ENCODE results near the gene ARHGEF10L. TPM values are rescaled to one million over a fixed set of nuclear protein-coding genes. Genes with fewer than 3 reads are reported as not detected.

The ARHGEF10L gene
- total RNA-seq, 1 donor from 2014 or later = not detected

DNA sequence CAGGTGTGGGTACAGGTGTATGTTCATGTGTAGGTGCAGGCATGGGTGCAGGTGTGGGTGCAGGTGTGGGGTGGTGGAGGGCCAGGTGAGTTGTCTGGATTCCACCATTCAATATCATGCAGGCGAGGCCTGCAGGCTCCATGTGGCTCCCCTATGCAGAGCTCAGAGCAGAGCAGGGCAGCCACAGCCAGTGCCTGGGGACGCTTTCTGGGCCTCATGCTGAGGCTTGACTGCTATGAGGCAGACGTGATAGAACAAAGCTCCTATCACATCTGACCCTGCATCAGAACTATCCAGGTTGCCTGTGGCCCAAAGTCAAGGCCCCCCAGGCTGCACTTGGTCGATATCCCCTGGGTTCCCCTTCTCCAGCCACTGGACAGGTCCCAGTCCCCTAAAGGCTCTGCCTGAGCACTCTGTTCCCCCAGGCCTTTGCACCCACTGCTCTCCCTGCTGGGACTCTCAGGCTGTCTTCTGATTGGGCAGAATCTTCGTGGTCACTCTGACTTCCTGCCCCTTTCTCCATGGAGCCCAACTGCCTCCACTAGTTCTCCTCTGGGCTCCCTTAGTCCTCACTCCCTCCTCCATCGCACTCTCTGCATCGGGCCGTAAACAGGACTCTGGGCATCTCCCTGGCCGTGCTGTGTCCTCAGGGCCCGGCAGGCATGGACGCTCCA, 137.0 kb downstream of the ARHGEF10L start:
- no peaks in the 10 kb centered on the region for H3K4me1 Mint-ChIP-seq (ENCODE audit: low read depth)

GRCh38 chr1:17678011-17678410, 138.5 kb downstream of the ARHGEF10L start:
- Mint-ChIP-seq H3K27ac (no peak overlapping the region), H3K4me3 (no peak overlapping the region), H3K36me3 (ENCODE audit: low read depth) (no peaks in the 10 kb centered on the region), H3K4me1 (ENCODE audit: low read depth) (no peaks in the 10 kb centered on the region), H3K9me3 (no peaks in the 10 kb centered on the region), H3K27me3 (ENCODE audit: insufficient read depth) (no peaks in the 10 kb centered on the region)
- intact Hi-C loops (cut with micrococcal nuclease) = no loop called here
- no peak for DNase-seq (ENCODE audit: low spot score)

More for the DNA sequence above, 137.0 kb downstream of the ARHGEF10L start:
- no peak for DNase-seq (ENCODE audit: low spot score)
- Mint-ChIP-seq H3K9me3 (no peaks in the 10 kb centered on the region), H3K27me3 (ENCODE audit: insufficient read depth) (no peaks in the 10 kb centered on the region), H3K4me3 (no peak overlapping the region), H3K36me3 (ENCODE audit: low read depth) (no peaks in the 10 kb centered on the region), H3K27ac (no peak overlapping the region)
- intact Hi-C loops (cut with micrococcal nuclease) = no loop called here

DNA sequence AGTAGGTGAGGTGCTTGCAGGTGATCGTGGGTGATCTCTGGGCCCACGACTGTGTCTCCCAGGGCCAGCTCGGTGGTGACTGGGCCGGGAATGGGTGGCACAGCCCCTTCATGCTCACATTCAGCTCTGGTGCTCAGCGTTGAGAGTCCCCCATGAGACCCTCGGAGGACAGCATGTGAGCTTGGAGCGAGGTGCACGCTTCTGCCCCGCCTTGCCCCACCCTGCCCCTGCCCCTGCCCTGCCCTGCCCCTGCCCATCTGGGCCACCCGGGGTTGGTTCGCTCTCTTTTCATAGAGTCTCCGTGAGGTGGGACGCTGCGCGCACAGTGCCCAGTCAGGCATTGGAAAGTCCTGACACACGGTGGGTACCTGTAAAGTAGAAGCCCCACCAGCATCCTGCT, 140.4 kb downstream of the ARHGEF10L start:
- no peaks in the 10 kb centered on the region for H3K27me3 Mint-ChIP-seq (ENCODE audit: insufficient read depth)
- no peaks in the 10 kb centered on the region for H3K9me3 Mint-ChIP-seq
- no peaks in the 10 kb centered on the region for H3K4me1 Mint-ChIP-seq (ENCODE audit: low read depth)
- DNase-seq (ENCODE audit: low spot score) = no peak
- H3K27ac Mint-ChIP-seq = no peak overlapping the region
- intact Hi-C loops (cut with micrococcal nuclease) = no loop called here
- H3K36me3 Mint-ChIP-seq (ENCODE audit: low read depth) = no peaks in the 10 kb centered on the region
- H3K4me3 Mint-ChIP-seq = no peak overlapping the region

GRCh38 chr1:17680308-17680707, 140.8 kb downstream of the ARHGEF10L start:
- Mint-ChIP-seq H3K27ac (no peak overlapping the region), H3K4me3 (no peak overlapping the region), H3K9me3 (no peaks in the 10 kb centered on the region), H3K4me1 (ENCODE audit: low read depth) (no peaks in the 10 kb centered on the region), H3K27me3 (ENCODE audit: insufficient read depth) (no peaks in the 10 kb centered on the region), H3K36me3 (ENCODE audit: low read depth) (no peaks in the 10 kb centered on the region)
- intact Hi-C loops (cut with micrococcal nuclease) = no loop called here
- DNase-seq (ENCODE audit: low spot score) = no peak

DNA sequence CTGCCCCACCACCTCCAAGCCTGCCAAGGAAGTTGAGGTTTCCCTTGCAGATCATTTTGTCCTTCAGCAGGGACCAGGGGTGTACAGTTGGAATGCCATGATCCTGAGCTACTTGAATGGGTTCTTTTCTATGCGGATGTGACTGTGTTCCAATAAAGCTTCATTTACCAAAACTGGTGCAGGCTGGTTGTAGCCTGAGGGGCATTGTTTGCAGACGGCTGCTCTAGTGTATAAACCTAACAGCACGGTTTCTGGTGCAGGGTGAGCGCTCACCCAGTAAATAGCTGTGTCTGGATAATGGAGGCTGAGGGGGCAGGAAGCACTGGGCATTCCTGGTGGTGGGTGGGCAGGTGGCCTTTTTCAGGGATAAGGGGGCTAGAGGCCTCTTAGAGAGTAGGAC, 142.9 kb downstream of the ARHGEF10L start:
- intact Hi-C loops (cut with micrococcal nuclease) = no loop called here
- H3K27me3 Mint-ChIP-seq (ENCODE audit: insufficient read depth) = no peaks in the 10 kb centered on the region
- H3K9me3 Mint-ChIP-seq = no peaks in the 10 kb centered on the region

GRCh38 chr1:17683598-17683997, 144.1 kb downstream of the ARHGEF10L start:
- H3K9me3 Mint-ChIP-seq = no peaks in the 10 kb centered on the region
- H3K36me3 Mint-ChIP-seq (ENCODE audit: low read depth) = no peaks in the 10 kb centered on the region
- no peak for DNase-seq (ENCODE audit: low spot score)
- H3K27me3 Mint-ChIP-seq (ENCODE audit: insufficient read depth) = no peaks in the 10 kb centered on the region
- H3K27ac Mint-ChIP-seq = no peak overlapping the region
- no peak overlapping the region for H3K4me3 Mint-ChIP-seq
- H3K4me1 Mint-ChIP-seq (ENCODE audit: low read depth) = no peaks in the 10 kb centered on the region
- intact Hi-C loops (cut with micrococcal nuclease) = no loop called here

More for the DNA sequence above, 142.9 kb downstream of the ARHGEF10L start:
- H3K4me1 Mint-ChIP-seq (ENCODE audit: low read depth) = no peaks in the 10 kb centered on the region
- H3K4me3 Mint-ChIP-seq = no peak overlapping the region
- H3K36me3 Mint-ChIP-seq (ENCODE audit: low read depth) = no peaks in the 10 kb centered on the region
- no peak for DNase-seq (ENCODE audit: low spot score)
- H3K27ac Mint-ChIP-seq = no peak overlapping the region

- DNase-seq (ENCODE audit: low spot score) = no peak
- Mint-ChIP-seq H3K27me3 (ENCODE audit: insufficient read depth) (no peaks in the 10 kb centered on the region), H3K4me3 (no peak overlapping the region), H3K36me3 (ENCODE audit: low read depth) (no peaks in the 10 kb centered on the region), H3K27ac (no peak overlapping the region), H3K4me1 (ENCODE audit: low read depth) (no peaks in the 10 kb centered on the region), H3K9me3 (no peaks in the 10 kb centered on the region)
- intact Hi-C loops (cut with micrococcal nuclease) = no loop called here
Observed at GRCh38 chr1:17684810-17685209, 145.3 kb downstream of the ARHGEF10L start.

GRCh38 chr1:17686258-17686657, 146.8 kb downstream of the ARHGEF10L start:
- no peaks in the 10 kb centered on the region for H3K36me3 Mint-ChIP-seq (ENCODE audit: low read depth)
- intact Hi-C loops (cut with micrococcal nuclease) = no loop called here
- no peak overlapping the region for H3K27ac Mint-ChIP-seq
- no peak for DNase-seq (ENCODE audit: low spot score)
- no peaks in the 10 kb centered on the region for H3K9me3 Mint-ChIP-seq
- no peaks in the 10 kb centered on the region for H3K4me1 Mint-ChIP-seq (ENCODE audit: low read depth)
- H3K27me3 Mint-ChIP-seq (ENCODE audit: insufficient read depth) = no peaks in the 10 kb centered on the region
- H3K4me3 Mint-ChIP-seq = no peak overlapping the region

DNA sequence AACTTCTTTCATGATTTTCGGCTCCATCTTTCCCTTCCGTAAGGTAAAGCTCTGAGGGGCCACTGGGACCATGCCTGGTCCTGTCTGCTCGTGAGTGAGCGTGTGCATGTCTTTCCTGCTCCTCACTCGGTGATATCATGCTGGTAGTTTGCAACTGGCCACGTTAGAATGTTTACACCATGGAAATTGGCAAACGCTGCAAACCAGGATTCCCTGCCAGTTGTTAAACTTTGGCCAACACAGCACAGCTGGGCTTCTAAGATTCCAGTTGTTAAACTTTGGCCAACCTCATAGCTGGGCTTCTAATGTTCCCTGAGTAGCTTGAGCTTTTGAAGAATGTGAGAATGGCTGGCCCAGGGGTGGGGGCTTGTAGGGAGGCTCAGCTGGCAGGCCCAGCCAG, 147.6 kb downstream of the ARHGEF10L start:
- H3K27ac Mint-ChIP-seq = no peak overlapping the region
- H3K27me3 Mint-ChIP-seq (ENCODE audit: insufficient read depth) = no peaks in the 10 kb centered on the region
- no peak for DNase-seq (ENCODE audit: low spot score)
- H3K4me1 Mint-ChIP-seq (ENCODE audit: low read depth) = no peaks in the 10 kb centered on the region
- no peaks in the 10 kb centered on the region for H3K9me3 Mint-ChIP-seq
- H3K4me3 Mint-ChIP-seq = no peak overlapping the region
- no peaks in the 10 kb centered on the region for H3K36me3 Mint-ChIP-seq (ENCODE audit: low read depth)
- intact Hi-C loops (cut with micrococcal nuclease) = no loop called here

GRCh38 chr1:17688217-17688810, 148.8 kb downstream of the ARHGEF10L start:
- DNase-seq (ENCODE audit: low spot score) = no peak
- H3K9me3 Mint-ChIP-seq = no peaks in the 10 kb centered on the region
- intact Hi-C loops (cut with micrococcal nuclease) = no loop called here
- no peak overlapping the region for H3K27ac Mint-ChIP-seq
- H3K4me3 Mint-ChIP-seq = no peak overlapping the region
- no peaks in the 10 kb centered on the region for H3K4me1 Mint-ChIP-seq (ENCODE audit: low read depth)
- H3K36me3 Mint-ChIP-seq (ENCODE audit: low read depth) = no peaks in the 10 kb centered on the region
- no peaks in the 10 kb centered on the region for H3K27me3 Mint-ChIP-seq (ENCODE audit: insufficient read depth)

GRCh38 chr1:17689011-17689410, 149.5 kb downstream of the ARHGEF10L start:
- H3K4me1 Mint-ChIP-seq (ENCODE audit: low read depth) = no peaks in the 10 kb centered on the region
- H3K27me3 Mint-ChIP-seq (ENCODE audit: insufficient read depth) = no peaks in the 10 kb centered on the region
- H3K4me3 Mint-ChIP-seq = no peak overlapping the region
- no peak for DNase-seq (ENCODE audit: low spot score)
- no peaks in the 10 kb centered on the region for H3K9me3 Mint-ChIP-seq
- H3K27ac Mint-ChIP-seq = no peak overlapping the region
- H3K36me3 Mint-ChIP-seq (ENCODE audit: low read depth) = no peaks in the 10 kb centered on the region
- intact Hi-C loops (cut with micrococcal nuclease) = no loop called here

DNA sequence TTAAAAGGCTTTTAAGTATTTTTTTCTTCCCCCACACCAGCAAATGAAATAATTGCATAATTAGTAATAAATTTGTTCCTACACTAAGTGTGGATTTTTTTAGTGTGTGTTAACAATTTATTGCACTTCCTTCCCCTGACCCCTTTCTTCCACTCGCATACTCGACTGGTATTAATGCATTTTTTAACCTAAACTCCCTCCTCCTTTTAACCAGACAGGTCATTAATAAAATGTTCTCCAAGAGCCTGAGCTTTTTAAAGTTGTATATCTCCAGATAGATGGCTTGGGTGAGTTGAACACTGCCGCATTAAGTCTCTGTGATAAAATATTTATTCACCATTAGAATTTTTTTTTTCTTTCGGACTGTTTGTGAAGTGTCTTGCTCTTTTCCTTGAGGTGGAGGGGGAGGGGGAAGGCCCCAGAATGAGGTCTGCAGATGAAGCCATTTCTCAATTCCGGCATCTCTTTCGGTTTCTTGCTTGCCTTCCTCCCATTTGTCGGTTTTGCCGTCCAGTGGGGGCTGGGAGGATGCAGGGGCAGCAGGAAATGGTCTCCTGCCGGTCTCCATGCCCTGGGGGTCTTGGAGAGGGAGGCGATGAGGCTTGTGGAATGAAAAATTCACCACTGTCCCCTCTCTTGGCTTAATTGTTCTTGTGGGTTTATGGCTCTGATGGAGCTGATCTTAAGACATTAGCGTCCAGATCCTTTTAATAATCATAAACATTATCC, 151.6 kb downstream of the ARHGEF10L start:
- H3K4me3 Mint-ChIP-seq = no peak overlapping the region
- intact Hi-C loops (cut with micrococcal nuclease) = no loop called here
- H3K36me3 Mint-ChIP-seq (ENCODE audit: low read depth) = no peaks in the 10 kb centered on the region
- no peaks in the 10 kb centered on the region for H3K9me3 Mint-ChIP-seq
- no peaks in the 10 kb centered on the region for H3K27me3 Mint-ChIP-seq (ENCODE audit: insufficient read depth)
- no peaks in the 10 kb centered on the region for H3K4me1 Mint-ChIP-seq (ENCODE audit: low read depth)
- no peak for DNase-seq (ENCODE audit: low spot score)
- H3K27ac Mint-ChIP-seq = no peak overlapping the region

DNA sequence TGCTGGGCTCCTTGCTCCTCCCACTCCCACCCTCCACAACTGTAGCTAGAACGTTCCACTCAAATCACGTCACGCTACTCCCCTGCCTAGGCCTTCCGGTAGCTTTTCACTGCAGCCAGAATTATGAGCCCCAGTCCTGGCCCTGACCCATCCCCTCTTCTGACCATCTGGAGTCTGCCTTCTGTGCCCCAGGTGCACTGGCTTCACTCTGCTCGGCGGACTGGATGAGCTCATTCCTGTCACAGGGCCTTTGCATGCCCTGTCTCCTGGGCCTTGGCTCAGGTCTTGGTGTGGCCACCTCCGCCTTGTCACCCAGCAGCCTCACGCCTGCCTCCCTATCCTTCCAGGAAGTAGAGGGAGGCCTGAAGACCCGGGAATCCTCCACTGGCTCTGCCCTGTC, 153.1 kb downstream of the ARHGEF10L start:
- Mint-ChIP-seq H3K36me3 (ENCODE audit: low read depth) (no peaks in the 10 kb centered on the region), H3K9me3 (no peaks in the 10 kb centered on the region), H3K4me1 (ENCODE audit: low read depth) (no peaks in the 10 kb centered on the region), H3K4me3 (no peak overlapping the region), H3K27me3 (ENCODE audit: insufficient read depth) (no peaks in the 10 kb centered on the region), H3K27ac (no peak overlapping the region)
- intact Hi-C loops (cut with micrococcal nuclease) = no loop called here
- no peak for DNase-seq (ENCODE audit: low spot score)

Measured in activated T-helper 1 cell treated with anti-CD3 and anti-CD28 coated beads, Interleukin-12 subunit alpha, Interleukin-12 subunit beta, Interleukin-2, Interleukin-4 antibody, amounts not matched to agents 30 ng/mL and 10 ng/mL and 1 ng/mL, durations not matched to agents 14 hours and 24 hours and 36 hours (primary cell).